A549 (cell line): Measurements from ENCODE around the gene DAGLA.

Experiments
- BHLHE40 ChIP-seq: IDR thresholded peaks from 2 replicates; pipeline ENCODE4 v1.6.1; 2012; ENCODE audit warnings: low read depth, low read length, inconsistent platforms
- JUNB ChIP-seq: fragments of >200 bp; sonication (Bioruptor Twin); formaldehyde crosslinking; IDR thresholded peaks from 2 replicates; pipeline ENCODE4 v1.6.1; 2016
- KDM1A ChIP-seq: fragments of 200-600 bp; sonication (generic); IDR thresholded peaks from 2 replicates; pipeline ENCODE4 v1.6.1; 2016; ENCODE audit warnings: low read depth, mild to moderate bottlenecking
- MAZ ChIP-seq: fragments of 150-350 bp; IDR thresholded peaks from 2 replicates; pipeline ENCODE4 v1.6.1; 2014; ENCODE audit warnings: antibody characterized with exemption, low read depth, low read length, borderline replicate concordance
- POLR2A ChIP-seq: IDR thresholded peaks from 2 replicates; pipeline ENCODE4 v1.6.1; 2012; ENCODE audit warnings: mild to moderate bottlenecking, low read length
- SMC3 ChIP-seq: fragments of >200 bp; sonication (Bioruptor Twin); formaldehyde crosslinking; IDR thresholded peaks from 3 replicates; pipeline ENCODE4 v1.6.1; 2018; ENCODE audit warnings: inconsistent platforms
- SREBF2 ChIP-seq: fragments of 450-650 bp; IDR thresholded peaks from 2 replicates; pipeline ENCODE4 v1.6.1; 2014; ENCODE audit warnings: mild to moderate bottlenecking, moderate library complexity
- TP53 ChIP-seq: fragments of 250-450 bp; sonication (Bioruptor Pico); IDR thresholded peaks from 2 replicates; pipeline ENCODE4 v1.5.0; 2021; ENCODE audit warnings: mild to moderate bottlenecking, moderate library complexity
- TF ChIP-seq, protein P1 (sequence below): fragments of >200 bp; sonication (Bioruptor Twin); formaldehyde crosslinking; IDR thresholded peaks from 3 replicates; pipeline ENCODE4 v1.5.1; 2016
- TF ChIP-seq, protein P2 (sequence below): IDR thresholded peaks from 2 replicates; pipeline ENCODE4 v1.6.1; 2012; ENCODE audit warnings: low read depth, borderline replicate concordance
- TF ChIP-seq, protein P3 (sequence below): fragments of 150-350 bp; IDR thresholded peaks from 2 replicates; pipeline ENCODE4 v1.6.1; 2014; ENCODE audit warnings: low read depth, mild to moderate bottlenecking, low read length

- TF ChIP-seq, protein P1, sequence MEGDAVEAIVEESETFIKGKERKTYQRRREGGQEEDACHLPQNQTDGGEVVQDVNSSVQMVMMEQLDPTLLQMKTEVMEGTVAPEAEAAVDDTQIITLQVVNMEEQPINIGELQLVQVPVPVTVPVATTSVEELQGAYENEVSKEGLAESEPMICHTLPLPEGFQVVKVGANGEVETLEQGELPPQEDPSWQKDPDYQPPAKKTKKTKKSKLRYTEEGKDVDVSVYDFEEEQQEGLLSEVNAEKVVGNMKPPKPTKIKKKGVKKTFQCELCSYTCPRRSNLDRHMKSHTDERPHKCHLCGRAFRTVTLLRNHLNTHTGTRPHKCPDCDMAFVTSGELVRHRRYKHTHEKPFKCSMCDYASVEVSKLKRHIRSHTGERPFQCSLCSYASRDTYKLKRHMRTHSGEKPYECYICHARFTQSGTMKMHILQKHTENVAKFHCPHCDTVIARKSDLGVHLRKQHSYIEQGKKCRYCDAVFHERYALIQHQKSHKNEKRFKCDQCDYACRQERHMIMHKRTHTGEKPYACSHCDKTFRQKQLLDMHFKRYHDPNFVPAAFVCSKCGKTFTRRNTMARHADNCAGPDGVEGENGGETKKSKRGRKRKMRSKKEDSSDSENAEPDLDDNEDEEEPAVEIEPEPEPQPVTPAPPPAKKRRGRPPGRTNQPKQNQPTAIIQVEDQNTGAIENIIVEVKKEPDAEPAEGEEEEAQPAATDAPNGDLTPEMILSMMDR, result no peak
- TF ChIP-seq SMC3, result no peak
- TF ChIP-seq, protein P2, sequence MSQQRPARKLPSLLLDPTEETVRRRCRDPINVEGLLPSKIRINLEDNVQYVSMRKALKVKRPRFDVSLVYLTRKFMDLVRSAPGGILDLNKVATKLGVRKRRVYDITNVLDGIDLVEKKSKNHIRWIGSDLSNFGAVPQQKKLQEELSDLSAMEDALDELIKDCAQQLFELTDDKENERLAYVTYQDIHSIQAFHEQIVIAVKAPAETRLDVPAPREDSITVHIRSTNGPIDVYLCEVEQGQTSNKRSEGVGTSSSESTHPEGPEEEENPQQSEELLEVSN, result no peak
- no peak for TF ChIP-seq SREBF2
- no peak for TF ChIP-seq JUNB
- TF ChIP-seq TP53 (CRISPR knock-in tag), result no peak
- no peak for TF ChIP-seq BHLHE40
- TF ChIP-seq KDM1A, result no peak
- TF ChIP-seq, protein P3, sequence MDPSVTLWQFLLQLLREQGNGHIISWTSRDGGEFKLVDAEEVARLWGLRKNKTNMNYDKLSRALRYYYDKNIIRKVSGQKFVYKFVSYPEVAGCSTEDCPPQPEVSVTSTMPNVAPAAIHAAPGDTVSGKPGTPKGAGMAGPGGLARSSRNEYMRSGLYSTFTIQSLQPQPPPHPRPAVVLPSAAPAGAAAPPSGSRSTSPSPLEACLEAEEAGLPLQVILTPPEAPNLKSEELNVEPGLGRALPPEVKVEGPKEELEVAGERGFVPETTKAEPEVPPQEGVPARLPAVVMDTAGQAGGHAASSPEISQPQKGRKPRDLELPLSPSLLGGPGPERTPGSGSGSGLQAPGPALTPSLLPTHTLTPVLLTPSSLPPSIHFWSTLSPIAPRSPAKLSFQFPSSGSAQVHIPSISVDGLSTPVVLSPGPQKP, result no peak
- TF ChIP-seq POLR2A, result no peak
- TF ChIP-seq MAZ, result no peak
Observed at GRCh38 chr11:61761440-61762222, 81.4 kb downstream of the DAGLA start.
